Loucy (cell line): ENCODE data around the gene RAB25.

Source experiments
- H2AFZ ChIP-seq: fragments of 200-600 bp; sonication (generic); 2 replicates; pipeline ENCODE4 v1.6.0; 2016; ENCODE audit warnings: antibody characterized with exemption, mild to moderate bottlenecking, low read length, moderate library complexity
- H3F3A ChIP-seq: fragments of 200-600 bp; 2 replicates; pipeline ENCODE4 v1.6.0; 2016; ENCODE audit warnings: antibody characterized with exemption, low read depth, mild to moderate bottlenecking
- H3K27me3 ChIP-seq: fragments of 200-600 bp; sonication (generic); 2 replicates; pipeline ENCODE4 v1.6.1; 2014; ENCODE audit warnings: low read length, mild to moderate bottlenecking; ENCODE audit not compliant: insufficient read depth, poor library complexity, severe bottlenecking
- H3K36me3 ChIP-seq: fragments of 200-600 bp; sonication (generic); 2 replicates; pipeline ENCODE4 v1.6.1; 2016; ENCODE audit warnings: low read length; ENCODE audit not compliant: insufficient read depth
- H3K4me1 ChIP-seq: fragments of 200-600 bp; sonication (generic); 2 replicates; pipeline ENCODE4 v1.5.1; 2014; ENCODE audit warnings: low read length, mild to moderate bottlenecking; ENCODE audit not compliant: insufficient read depth, poor library complexity, severe bottlenecking
- H3K4me2 ChIP-seq: fragments of 200-600 bp; sonication (generic); 2 replicates; pipeline ENCODE4 v1.6.0; 2014; ENCODE audit warnings: antibody characterized with exemption, low read length, low read depth, mild to moderate bottlenecking; ENCODE audit not compliant: poor library complexity, severe bottlenecking
- H3K4me3 ChIP-seq: fragments of 200-600 bp; sonication (generic); 2 replicates; pipeline ENCODE4 v1.5.1; 2014; ENCODE audit warnings: low read length, mild to moderate bottlenecking, mixed read lengths; ENCODE audit not compliant: poor library complexity, severe bottlenecking
- H3K79me2 ChIP-seq: fragments of 200-600 bp; sonication (generic); 2 replicates; pipeline ENCODE4 v1.6.1; 2014; ENCODE audit warnings: low read length; ENCODE audit not compliant: insufficient read depth
- H3K9ac ChIP-seq: fragments of 200-600 bp; sonication (generic); 2 replicates; pipeline ENCODE4 v1.6.0; 2014; ENCODE audit warnings: mild to moderate bottlenecking, low read depth, low read length, moderate library complexity; ENCODE audit not compliant: poor library complexity, severe bottlenecking
- H3K9me2 ChIP-seq: fragments of 200-600 bp; sonication (generic); replicated peaks from 2 replicates; pipeline ENCODE4 v1.6.1; 2016; ENCODE audit warnings: low read depth, low read length, mixed read lengths
- H3K9me3 ChIP-seq: fragments of 200-600 bp; sonication (generic); 2 replicates; pipeline ENCODE4 v1.6.1; 2014; ENCODE audit warnings: mild to moderate bottlenecking, antibody characterized with exemption, low read length, low read depth; ENCODE audit not compliant: insufficient read depth
- H4K20me1 ChIP-seq: fragments of 200-600 bp; sonication (generic); 2 replicates; pipeline ENCODE4 v1.6.0; 2014; ENCODE audit warnings: antibody characterized with exemption, low read length, mild to moderate bottlenecking; ENCODE audit not compliant: insufficient read depth, poor library complexity, severe bottlenecking
- CTCF ChIP-seq: fragments of 200-600 bp; sonication (generic); conservative IDR thresholded peaks from 2 replicates; pipeline ENCODE4 v1.5.1; 2014; ENCODE audit warnings: mild to moderate bottlenecking, antibody characterized with exemption, low read length
- EZH2phosphoT487 ChIP-seq: fragments of 200-600 bp; IDR thresholded peaks from 2 replicates; pipeline ENCODE4 v1.6.1; 2018; ENCODE audit warnings: antibody characterized with exemption, mild to moderate bottlenecking, moderate library complexity, borderline replicate concordance

Gene RAB25

GRCh38 chr1:156079762-156080161 lies 18.8 kb downstream of the RAB25 start:
- H3K4me2 ChIP-seq = peak overlapping the region; percentile 99

GRCh38 chr1:156080241-156080862 lies 19.4 kb downstream of the RAB25 start:
- peak overlapping the region; percentile 88 for H3K9ac ChIP-seq
- H3K36me3 ChIP-seq = peaks cover 18% of the 10 kb centered on the region; the same call in 1 of the 2 replicates
- H3K4me2 ChIP-seq = peak overlapping the region; percentile 99
- H3K9me3 ChIP-seq = no peaks in the 10 kb centered on the region
- H3K9me2 ChIP-seq = no peaks in the 10 kb centered on the region
- H3K79me2 ChIP-seq = peaks cover 57% of the 10 kb centered on the region
- no peaks in the 10 kb centered on the region for H3K27me3 ChIP-seq
- H4K20me1 ChIP-seq = peaks cover 41% of the 10 kb centered on the region
- TF ChIP-seq EZH2phosphoT487 = no peak
- no peak for TF ChIP-seq CTCF
- peak overlapping the region; percentile 94 for H3K4me3 ChIP-seq
- H3K4me1 ChIP-seq = peaks cover 42% of the 10 kb centered on the region
- no peaks in the 10 kb centered on the region for H3F3A ChIP-seq
- H2AFZ ChIP-seq = no peak overlapping the region

More at GRCh38 chr1:156079762-156080161, 18.8 kb downstream of the RAB25 start:
- H4K20me1 ChIP-seq = peaks cover 44% of the 10 kb centered on the region
- H2AFZ ChIP-seq = no peak overlapping the region
- peaks cover 58% of the 10 kb centered on the region for H3K79me2 ChIP-seq
- peaks cover 42% of the 10 kb centered on the region for H3K4me1 ChIP-seq
- H3F3A ChIP-seq = no peaks in the 10 kb centered on the region
- H3K4me3 ChIP-seq = peak overlapping the region; percentile 94
- no peaks in the 10 kb centered on the region for H3K9me2 ChIP-seq
- peak overlapping the region; percentile 88 for H3K9ac ChIP-seq
- H3K27me3 ChIP-seq = no peaks in the 10 kb centered on the region
- peaks cover 18% of the 10 kb centered on the region; the same call in 1 of the 2 replicates for H3K36me3 ChIP-seq
- no peak for TF ChIP-seq EZH2phosphoT487
- no peak for TF ChIP-seq CTCF
- no peaks in the 10 kb centered on the region for H3K9me3 ChIP-seq

GRCh38 chr1:156080863-156081179 lies 19.9 kb downstream of the RAB25 start:
- Histone ChIP-seq H3K4me1 (peaks cover 38% of the 10 kb centered on the region), H3K4me3 (peak overlapping the region; percentile 94), H3K9ac (peak overlapping the region; percentile 88), H3K9me3 (no peaks in the 10 kb centered on the region), H3K9me2 (no peaks in the 10 kb centered on the region), H3F3A (no peaks in the 10 kb centered on the region), H2AFZ (no peak overlapping the region), H3K36me3 (peaks cover 18% of the 10 kb centered on the region; the same call in 1 of the 2 replicates), H3K27me3 (no peaks in the 10 kb centered on the region), H4K20me1 (peaks cover 36% of the 10 kb centered on the region), H3K79me2 (peaks cover 54% of the 10 kb centered on the region), H3K4me2 (peak overlapping the region; percentile 99)
- TF ChIP-seq EZH2phosphoT487 = no peak
- TF ChIP-seq CTCF = no peak
